ENCODE measurements around the gene PPARD. TPM values are rescaled to one million over a fixed set of nuclear protein-coding genes. Genes with fewer than 3 reads are reported as not detected.
A peak's percentile ranks its signal among the peaks of the same experiment; 100 is the strongest.

PPARD gene
- total RNA-seq, 1 donor from 2014 or later: 9.9 TPM

- Mint-ChIP-seq H3K9me3 (ENCODE audit: unreplicated experiment) (no peaks in the 10 kb centered on the region), H3K4me3 (ENCODE audit: unreplicated experiment) (no peak overlapping the region), H3K27ac (ENCODE audit: unreplicated experiment) (no peak overlapping the region), H3K4me1 (ENCODE audit: low read depth, unreplicated experiment) (peaks cover 25% of the 10 kb centered on the region), H3K36me3 (ENCODE audit: low read depth, unreplicated experiment) (no peaks in the 10 kb centered on the region), H3K27me3 (ENCODE audit: low read depth, unreplicated experiment) (no peaks in the 10 kb centered on the region)
- Histone ChIP-seq H3K9ac (ENCODE audit: low read length) (no peak overlapping the region), H4K20me1 (ENCODE audit: insufficient read depth, low read length) (peaks cover 20% of the 10 kb centered on the region), H3K9me3 (ENCODE audit: insufficient read depth, low read depth, low read length) (no peaks in the 10 kb centered on the region), H2AFZ (ENCODE audit: low read depth, low read length) (no peak overlapping the region), H3K4me2 (ENCODE audit: low read length) (peak overlapping the region; percentile 23), H3K36me3 (ENCODE audit: insufficient read depth, low read length) (no peaks in the 10 kb centered on the region), H3K27ac (ENCODE audit: low read depth, low read length) (peak overlapping the region; percentile 40), H3K4me1 (ENCODE audit: insufficient read depth, low read length) (peaks cover 40% of the 10 kb centered on the region), H3K27me3 (ENCODE audit: insufficient read depth, low read length) (no peaks in the 10 kb centered on the region), H3K79me2 (ENCODE audit: insufficient read depth, low read length) (peaks cover 58% of the 10 kb centered on the region), H3K4me3 (ENCODE audit: insufficient read depth, low read depth, low read length) (no peak overlapping the region)
- no peak for FAIRE-seq
- no peak for TF ChIP-seq EZH2 (IDR thresholded peaks at IDR 0.05; ENCODE audit: insufficient read depth, low read length)
- TF ChIP-seq, protein P1, sequence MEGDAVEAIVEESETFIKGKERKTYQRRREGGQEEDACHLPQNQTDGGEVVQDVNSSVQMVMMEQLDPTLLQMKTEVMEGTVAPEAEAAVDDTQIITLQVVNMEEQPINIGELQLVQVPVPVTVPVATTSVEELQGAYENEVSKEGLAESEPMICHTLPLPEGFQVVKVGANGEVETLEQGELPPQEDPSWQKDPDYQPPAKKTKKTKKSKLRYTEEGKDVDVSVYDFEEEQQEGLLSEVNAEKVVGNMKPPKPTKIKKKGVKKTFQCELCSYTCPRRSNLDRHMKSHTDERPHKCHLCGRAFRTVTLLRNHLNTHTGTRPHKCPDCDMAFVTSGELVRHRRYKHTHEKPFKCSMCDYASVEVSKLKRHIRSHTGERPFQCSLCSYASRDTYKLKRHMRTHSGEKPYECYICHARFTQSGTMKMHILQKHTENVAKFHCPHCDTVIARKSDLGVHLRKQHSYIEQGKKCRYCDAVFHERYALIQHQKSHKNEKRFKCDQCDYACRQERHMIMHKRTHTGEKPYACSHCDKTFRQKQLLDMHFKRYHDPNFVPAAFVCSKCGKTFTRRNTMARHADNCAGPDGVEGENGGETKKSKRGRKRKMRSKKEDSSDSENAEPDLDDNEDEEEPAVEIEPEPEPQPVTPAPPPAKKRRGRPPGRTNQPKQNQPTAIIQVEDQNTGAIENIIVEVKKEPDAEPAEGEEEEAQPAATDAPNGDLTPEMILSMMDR (IDR thresholded peaks at IDR 0.05; ENCODE audit: insufficient read depth, low read depth, low read length): no peak
- DNase-seq (ENCODE audit: low read depth): peak; percentile 51
These were observed 21.0 kb downstream of the PPARD start for GRCh38 chr6:35363293-35363750.

- FAIRE-seq (no peak), DNase-seq (ENCODE audit: low read depth) (no peak)
- Histone ChIP-seq H3K9me3 (ENCODE audit: insufficient read depth, low read depth, low read length) (no peaks in the 10 kb centered on the region), H3K27me3 (ENCODE audit: insufficient read depth, low read length) (no peaks in the 10 kb centered on the region), H3K4me1 (ENCODE audit: insufficient read depth, low read length) (peaks cover 46% of the 10 kb centered on the region), H3K9ac (ENCODE audit: low read length) (no peak overlapping the region), H3K4me3 (ENCODE audit: insufficient read depth, low read depth, low read length) (no peak overlapping the region), H3K27ac (ENCODE audit: low read depth, low read length) (no peak overlapping the region), H3K36me3 (ENCODE audit: insufficient read depth, low read length) (no peaks in the 10 kb centered on the region), H2AFZ (ENCODE audit: low read depth, low read length) (no peak overlapping the region), H3K4me2 (ENCODE audit: low read length) (no peak overlapping the region), H3K79me2 (ENCODE audit: insufficient read depth, low read length) (peaks cover 67% of the 10 kb centered on the region), H4K20me1 (ENCODE audit: insufficient read depth, low read length) (peaks cover 5% of the 10 kb centered on the region)
- Mint-ChIP-seq H3K4me1 (ENCODE audit: low read depth, unreplicated experiment) (peaks cover 37% of the 10 kb centered on the region), H3K4me3 (ENCODE audit: unreplicated experiment) (no peak overlapping the region), H3K36me3 (ENCODE audit: low read depth, unreplicated experiment) (peaks cover 2% of the 10 kb centered on the region), H3K27ac (ENCODE audit: unreplicated experiment) (no peak overlapping the region), H3K27me3 (ENCODE audit: low read depth, unreplicated experiment) (no peaks in the 10 kb centered on the region), H3K9me3 (ENCODE audit: unreplicated experiment) (peaks cover 1% of the 10 kb centered on the region)
- TF ChIP-seq, protein P1 (IDR thresholded peaks at IDR 0.05; ENCODE audit: insufficient read depth, low read depth, low read length): no peak
- no peak for TF ChIP-seq EZH2 (IDR thresholded peaks at IDR 0.05; ENCODE audit: insufficient read depth, low read length)
These were observed 23.3 kb downstream of the PPARD start for GRCh38 chr6:35365594-35366203.

DNA sequence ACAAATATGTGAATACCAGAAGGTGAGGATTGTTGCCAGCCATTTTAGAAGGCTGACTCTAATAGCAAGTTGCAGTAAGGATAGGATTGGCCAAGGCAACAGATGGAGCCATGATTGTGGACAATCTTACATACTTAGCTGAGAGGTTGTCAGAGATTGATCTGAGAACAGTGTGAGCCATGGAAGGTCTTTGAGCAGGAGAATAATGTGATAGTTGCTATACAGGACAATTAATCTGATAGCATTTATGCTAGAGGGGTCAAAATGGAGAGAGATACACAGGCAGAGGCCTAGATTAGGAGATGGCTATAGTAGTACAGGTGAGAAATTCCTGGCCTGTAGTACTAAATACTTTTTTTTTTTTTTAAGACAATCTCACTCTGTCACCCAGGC lies 23.8 kb downstream of the PPARD start:
- Histone ChIP-seq H4K20me1 (ENCODE audit: insufficient read depth, low read length) (peaks cover under 1% of the 10 kb centered on the region), H3K9me3 (ENCODE audit: insufficient read depth, low read depth, low read length) (no peaks in the 10 kb centered on the region), H3K36me3 (ENCODE audit: insufficient read depth, low read length) (no peaks in the 10 kb centered on the region), H3K79me2 (ENCODE audit: insufficient read depth, low read length) (peaks cover 65% of the 10 kb centered on the region), H3K4me3 (ENCODE audit: insufficient read depth, low read depth, low read length) (no peak overlapping the region), H2AFZ (ENCODE audit: low read depth, low read length) (no peak overlapping the region), H3K27me3 (ENCODE audit: insufficient read depth, low read length) (no peaks in the 10 kb centered on the region), H3K9ac (ENCODE audit: low read length) (no peak overlapping the region), H3K27ac (ENCODE audit: low read depth, low read length) (no peak overlapping the region), H3K4me2 (ENCODE audit: low read length) (no peak overlapping the region), H3K4me1 (ENCODE audit: insufficient read depth, low read length) (peaks cover 46% of the 10 kb centered on the region)
- Mint-ChIP-seq H3K36me3 (ENCODE audit: low read depth, unreplicated experiment) (peaks cover 4% of the 10 kb centered on the region), H3K27me3 (ENCODE audit: low read depth, unreplicated experiment) (no peaks in the 10 kb centered on the region), H3K9me3 (ENCODE audit: unreplicated experiment) (peaks cover 1% of the 10 kb centered on the region), H3K4me3 (ENCODE audit: unreplicated experiment) (no peak overlapping the region), H3K27ac (ENCODE audit: unreplicated experiment) (no peak overlapping the region), H3K4me1 (ENCODE audit: low read depth, unreplicated experiment) (peaks cover 37% of the 10 kb centered on the region)
- DNase-seq (ENCODE audit: low read depth) (no peak), FAIRE-seq (no peak)
- no peak for TF ChIP-seq EZH2 (IDR thresholded peaks at IDR 0.05; ENCODE audit: insufficient read depth, low read length)
- TF ChIP-seq, protein P1 (IDR thresholded peaks at IDR 0.05; ENCODE audit: insufficient read depth, low read depth, low read length): no peak
